LNCaP clone FGC (cell line): ENCODE data around the gene CADM2.

Experiments
- DNase-seq: peaks from one replicate; pipeline ENCODE4 v3.0.0-alpha.2; 2011; ENCODE audit warnings: low read depth
- H3K4me3 ChIP-seq: 2 replicates; pipeline ENCODE4 v1.5.1; 2011; ENCODE audit warnings: mild to moderate bottlenecking, low read depth, low read length, control low read depth
- TF ChIP-seq, protein P1 (sequence below): IDR thresholded peaks from 2 replicates; pipeline ENCODE4 v1.5.1; 2012; ENCODE audit warnings: mild to moderate bottlenecking; ENCODE audit not compliant: control insufficient read depth, insufficient read depth; ENCODE audit errors: extremely low read depth

Gene CADM2

DNA sequence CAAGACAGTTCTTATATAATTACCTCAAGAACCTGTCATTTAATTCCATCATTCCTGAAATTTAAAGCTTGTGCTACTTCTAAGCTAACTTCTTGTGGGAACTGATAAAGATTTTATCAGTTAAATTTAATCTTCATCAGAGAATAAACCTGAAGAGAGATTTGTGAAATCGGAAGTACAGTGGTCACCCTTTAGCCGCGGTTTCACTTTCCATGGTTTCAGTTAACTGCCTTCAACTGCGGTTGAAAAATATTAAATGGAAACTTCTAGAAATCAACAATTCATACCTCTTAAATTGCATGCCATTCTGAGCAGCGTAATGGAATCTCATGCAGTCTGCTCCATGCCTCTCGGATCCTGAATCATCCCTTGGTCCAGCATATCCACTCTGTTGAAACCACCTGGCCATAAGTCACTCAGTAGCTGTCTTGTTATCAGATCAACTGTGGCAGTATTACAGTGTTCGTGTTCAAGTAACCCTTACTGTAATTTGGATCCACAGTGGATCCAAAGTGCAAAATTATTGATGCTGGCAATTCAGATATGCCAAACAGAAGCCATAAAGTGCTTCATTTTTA lies 626.1 kb downstream of the CADM2 start:
- H3K4me3 ChIP-seq: no peak overlapping the region
- TF ChIP-seq, protein P1, sequence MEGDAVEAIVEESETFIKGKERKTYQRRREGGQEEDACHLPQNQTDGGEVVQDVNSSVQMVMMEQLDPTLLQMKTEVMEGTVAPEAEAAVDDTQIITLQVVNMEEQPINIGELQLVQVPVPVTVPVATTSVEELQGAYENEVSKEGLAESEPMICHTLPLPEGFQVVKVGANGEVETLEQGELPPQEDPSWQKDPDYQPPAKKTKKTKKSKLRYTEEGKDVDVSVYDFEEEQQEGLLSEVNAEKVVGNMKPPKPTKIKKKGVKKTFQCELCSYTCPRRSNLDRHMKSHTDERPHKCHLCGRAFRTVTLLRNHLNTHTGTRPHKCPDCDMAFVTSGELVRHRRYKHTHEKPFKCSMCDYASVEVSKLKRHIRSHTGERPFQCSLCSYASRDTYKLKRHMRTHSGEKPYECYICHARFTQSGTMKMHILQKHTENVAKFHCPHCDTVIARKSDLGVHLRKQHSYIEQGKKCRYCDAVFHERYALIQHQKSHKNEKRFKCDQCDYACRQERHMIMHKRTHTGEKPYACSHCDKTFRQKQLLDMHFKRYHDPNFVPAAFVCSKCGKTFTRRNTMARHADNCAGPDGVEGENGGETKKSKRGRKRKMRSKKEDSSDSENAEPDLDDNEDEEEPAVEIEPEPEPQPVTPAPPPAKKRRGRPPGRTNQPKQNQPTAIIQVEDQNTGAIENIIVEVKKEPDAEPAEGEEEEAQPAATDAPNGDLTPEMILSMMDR: no peak
- no peak for DNase-seq

DNA sequence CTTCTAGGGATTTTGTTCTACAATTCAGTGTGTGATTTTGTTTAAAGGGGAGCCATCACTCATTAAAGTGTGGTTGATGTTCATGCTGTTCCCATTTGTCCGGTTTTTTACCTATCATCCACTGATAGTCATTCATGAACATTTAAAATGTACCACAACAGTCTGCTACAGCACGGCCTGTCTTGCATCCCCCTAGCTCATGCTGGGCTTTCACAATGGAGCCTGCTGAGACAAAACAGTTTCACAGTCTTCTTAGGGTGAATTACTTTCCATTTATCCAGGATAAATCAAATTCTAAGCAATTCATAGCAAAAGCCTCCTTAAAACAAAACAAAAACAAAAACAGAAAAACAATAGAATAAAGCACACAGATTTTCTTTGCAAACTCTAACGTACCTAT lies 627.2 kb downstream of the CADM2 start:
- TF ChIP-seq, protein P1: no peak
- no peak overlapping the region for H3K4me3 ChIP-seq
- no peak for DNase-seq

DNA sequence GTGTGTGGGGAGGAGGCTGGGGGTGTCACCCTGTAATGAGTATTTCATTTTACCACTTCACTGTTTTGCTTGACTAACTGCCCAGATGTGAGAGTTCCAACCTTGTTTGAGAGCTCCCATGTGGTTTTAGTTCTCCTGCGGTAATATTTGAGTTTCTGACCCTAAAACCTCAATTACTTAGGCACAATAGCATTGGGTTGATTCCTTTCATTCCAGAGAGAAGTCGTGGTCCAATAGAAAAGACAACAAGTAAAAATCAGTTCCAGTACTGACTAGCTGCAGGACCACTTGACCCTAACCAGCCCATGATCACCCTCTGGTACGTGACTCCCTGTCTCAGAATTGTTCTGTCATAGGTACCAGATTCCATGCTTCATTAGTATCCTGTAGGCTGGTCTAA lies 630.4 kb downstream of the CADM2 start:
- no peak overlapping the region for H3K4me3 ChIP-seq
- no peak for DNase-seq
- TF ChIP-seq, protein P1: no peak

DNA sequence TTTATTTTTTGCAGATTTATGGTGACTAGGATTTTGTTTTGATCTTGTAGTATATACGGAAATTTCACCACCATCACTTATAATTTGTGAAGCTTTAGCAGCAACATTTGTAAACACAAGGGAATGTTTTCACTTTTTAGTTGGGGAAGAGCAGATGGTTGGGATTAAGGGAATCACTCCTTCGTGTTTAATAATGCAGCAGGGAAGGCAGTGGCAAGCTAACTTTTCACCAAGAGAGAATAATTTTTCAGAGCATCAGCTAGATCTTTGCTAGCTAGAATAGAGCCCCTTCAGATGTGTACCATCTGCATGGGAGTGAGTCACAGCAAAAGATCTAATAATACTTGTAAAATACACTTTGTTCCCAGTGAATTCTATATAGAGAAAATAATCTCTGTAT lies 632.7 kb downstream of the CADM2 start:
- no peak for DNase-seq
- H3K4me3 ChIP-seq: no peak overlapping the region
- TF ChIP-seq, protein P1: no peak

DNA sequence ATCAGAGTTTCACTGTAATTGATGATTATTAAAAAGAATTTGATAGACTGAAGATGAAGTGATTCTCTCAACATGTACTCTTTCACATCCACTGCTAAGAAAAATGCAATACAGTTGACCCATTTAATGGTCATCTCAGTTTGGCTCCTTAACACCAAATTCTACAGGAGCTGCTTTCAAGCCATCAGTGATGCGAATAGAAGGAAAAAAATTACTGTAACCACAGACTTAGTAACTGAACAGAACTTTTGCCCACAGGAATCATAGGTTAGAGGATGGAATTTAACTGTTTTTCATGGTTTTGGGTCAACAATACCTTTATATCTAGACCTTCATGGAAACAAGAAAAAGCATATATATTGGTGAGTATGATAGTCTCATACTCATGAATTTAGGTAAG lies 633.5 kb downstream of the CADM2 start:
- no peak for DNase-seq
- TF ChIP-seq, protein P1: no peak
- no peak overlapping the region for H3K4me3 ChIP-seq

DNA sequence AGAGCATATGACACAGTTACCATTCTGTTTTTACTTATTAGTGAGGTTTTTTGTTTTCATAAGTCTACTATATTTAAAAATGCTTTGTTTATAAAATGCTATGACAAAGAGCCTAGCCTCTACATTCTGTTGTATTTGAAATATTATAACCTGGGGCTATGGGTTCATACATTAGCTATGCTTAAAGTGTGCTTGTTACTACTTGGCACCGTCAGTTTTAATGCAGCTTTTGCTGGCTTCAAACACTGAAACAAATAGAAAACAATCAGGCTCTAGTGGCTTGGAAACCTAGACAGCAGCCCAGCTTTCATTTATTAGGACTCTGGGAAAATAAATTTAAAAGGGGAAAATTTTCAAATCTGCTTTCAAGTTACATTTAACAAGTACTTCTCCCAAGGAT lies 635.9 kb downstream of the CADM2 start:
- DNase-seq: no peak
- H3K4me3 ChIP-seq: no peak overlapping the region

DNA sequence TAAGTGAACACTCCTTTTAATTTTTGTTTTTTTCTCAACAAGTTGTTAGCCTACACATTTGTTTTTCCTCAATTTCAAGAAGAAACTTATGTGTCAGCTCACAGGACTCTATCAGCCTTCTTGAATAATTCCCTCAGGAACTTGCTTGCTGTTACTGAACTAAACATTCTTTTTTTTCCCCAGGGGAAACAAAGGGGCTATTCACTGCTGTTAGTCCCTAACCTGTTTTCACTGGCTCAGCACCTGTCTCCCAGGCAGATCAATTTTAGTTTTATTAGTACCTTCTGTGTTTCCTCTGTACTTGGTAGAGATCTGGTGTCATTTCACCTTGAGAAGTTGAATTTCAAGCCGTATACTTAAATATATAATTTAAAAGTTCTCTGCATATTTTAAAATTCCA lies 644.6 kb downstream of the CADM2 start:
- TF ChIP-seq, protein P1: no peak
- no peak for DNase-seq
- H3K4me3 ChIP-seq: no peak overlapping the region

More for the DNA sequence above, 635.9 kb downstream of the CADM2 start:
- TF ChIP-seq, protein P1: no peak
